DND-41 (cell line): ENCODE data around the gene NAV3.

ENCODE experiments used
- ATAC-seq: fragments of 200-7000 bp; cut with Tn5 transposase; 3 replicates; pipeline ENCODE4 v1.9.1; 2021; ENCODE audit warnings: low read depth; ENCODE audit not compliant: insufficient read depth
- DNase-seq: peaks from one replicate; pipeline ENCODE4 v3.0.0-alpha.2; 2020
- H2AFZ ChIP-seq: 2 replicates; pipeline ENCODE4 v1.6.0; 2012; ENCODE audit warnings: low read depth, low read length
- H3K27ac ChIP-seq: 2 replicates; pipeline ENCODE4 v1.5.1; 2012; ENCODE audit warnings: low read length, inconsistent platforms
- H3K27me3 ChIP-seq: fragments of 200-600 bp; sonication (generic); 2 replicates; pipeline ENCODE4 v1.6.0; 2012; ENCODE audit warnings: low read length, mild to moderate bottlenecking, inconsistent platforms; ENCODE audit not compliant: insufficient read depth, poor library complexity
- H3K36me3 ChIP-seq: 2 replicates; pipeline ENCODE4 v1.5.1; 2012; ENCODE audit warnings: low read length, inconsistent platforms; ENCODE audit not compliant: insufficient read depth
- H3K4me1 ChIP-seq: 2 replicates; pipeline ENCODE4 v1.5.1; 2012; ENCODE audit warnings: mild to moderate bottlenecking, low read length; ENCODE audit not compliant: insufficient read depth
- H3K4me2 ChIP-seq: 2 replicates; pipeline ENCODE4 v1.6.0; 2012; ENCODE audit warnings: mild to moderate bottlenecking, moderate library complexity, low read length, inconsistent platforms; ENCODE audit not compliant: insufficient read depth
- H3K4me3 ChIP-seq, 2 experiments: fragments of 200-600 bp in 1 of 2; shearing (Covaris generic) in 1 of 2; 2 replicates each; pipeline ENCODE4 v1.5.1; 2012 to 2016; ENCODE audit warnings: inconsistent platforms in 2 of 2, low read length in 2 of 2, mild to moderate bottlenecking in 2 of 2, low read depth in 1 of 2, moderate library complexity in 1 of 2
- H3K79me2 ChIP-seq: 2 replicates; pipeline ENCODE4 v1.6.0; 2012; ENCODE audit warnings: low read length, inconsistent platforms; ENCODE audit not compliant: insufficient read depth
- H3K9ac ChIP-seq: 2 replicates; pipeline ENCODE4 v1.6.0; 2012; ENCODE audit warnings: low read depth, mild to moderate bottlenecking, inconsistent platforms, low read length, moderate library complexity
- H3K9me3 ChIP-seq: 2 replicates; pipeline ENCODE4 v1.5.1; 2012; ENCODE audit warnings: low read length, moderate library complexity, mild to moderate bottlenecking, inconsistent platforms; ENCODE audit not compliant: insufficient read depth, severe bottlenecking
- H4K20me1 ChIP-seq: 2 replicates; pipeline ENCODE4 v1.6.0; 2012; ENCODE audit warnings: low read length; ENCODE audit not compliant: insufficient read depth
- EZH2 ChIP-seq: IDR thresholded peaks from 3 replicates; pipeline ENCODE4 v1.6.1; 2012; ENCODE audit warnings: borderline replicate concordance, low read depth, mild to moderate bottlenecking, moderate library complexity, low read length, inconsistent platforms; ENCODE audit not compliant: severe bottlenecking
- TF ChIP-seq, protein P1 (sequence below): IDR thresholded peaks from 2 replicates; pipeline ENCODE4 v1.5.1; 2012; ENCODE audit warnings: borderline replicate concordance, low read length, moderate library complexity, mild to moderate bottlenecking; ENCODE audit not compliant: poor library complexity, severe bottlenecking; ENCODE audit errors: extremely low read depth

NAV3 gene

DNA sequence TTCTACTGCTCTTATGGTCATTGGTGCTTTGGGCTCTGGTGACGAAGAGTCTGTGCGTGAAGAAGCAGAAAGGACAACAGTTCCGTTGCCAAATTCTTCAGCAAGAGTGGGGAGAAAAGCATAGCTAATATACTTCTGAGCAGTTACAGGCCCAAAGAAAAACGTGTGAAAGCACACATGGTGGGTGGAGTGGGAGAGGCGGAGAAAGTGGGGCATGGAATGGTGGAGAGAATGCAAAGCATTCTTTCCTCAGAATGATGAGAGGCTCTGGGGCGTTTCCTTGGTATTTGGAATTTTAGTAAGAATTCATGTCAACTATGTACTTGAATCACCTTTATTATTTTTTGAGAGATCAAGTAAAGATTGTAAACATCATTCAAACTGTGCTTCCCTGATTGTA, 396.1 kb downstream of the NAV3 start:
- DNase-seq, result no peak
- ATAC-seq, result no peak

DNA sequence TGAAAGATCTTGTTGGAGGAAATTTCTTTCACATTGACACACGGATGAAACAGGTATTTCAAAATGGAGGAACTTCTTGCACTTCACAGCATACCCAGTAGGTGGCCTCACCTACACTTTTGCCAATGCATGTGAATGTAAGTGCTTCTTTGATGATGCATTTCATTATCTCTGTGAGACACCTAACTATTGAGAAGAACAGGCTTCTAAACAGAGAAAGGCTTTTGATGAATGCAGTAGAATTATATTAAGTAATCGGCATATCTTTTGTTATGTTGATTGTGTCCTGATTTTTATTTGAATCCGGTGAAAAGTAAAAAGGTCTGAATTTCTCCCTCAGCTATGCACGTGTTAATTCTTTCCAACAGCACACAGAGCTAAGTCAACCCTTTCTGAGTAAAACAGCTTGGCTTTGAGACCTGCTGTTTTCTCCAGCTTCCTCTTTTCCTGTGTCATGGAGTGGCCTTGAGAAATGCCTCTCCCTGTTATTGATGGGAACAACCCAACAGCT, 399.0 kb downstream of the NAV3 start:
- Histone ChIP-seq H3K27ac (no peak overlapping the region), H3K9me3 (no peaks in the 10 kb centered on the region), H3K4me2 (no peak overlapping the region), H4K20me1 (no peaks in the 10 kb centered on the region), H3K27me3 (no peaks in the 10 kb centered on the region), H3K79me2 (no peaks in the 10 kb centered on the region), H3K9ac (no peak overlapping the region), H3K4me3 (no peak overlapping the region), H3K36me3 (no peaks in the 10 kb centered on the region), H3K4me1 (no peaks in the 10 kb centered on the region), H2AFZ (peak overlapping the region; percentile 10; the same call in 1 of the 2 replicates)
- DNase-seq (peak; percentile 29), ATAC-seq (peak; percentile 52; the same call in 1 of the 3 replicates)
- TF ChIP-seq, protein P1, sequence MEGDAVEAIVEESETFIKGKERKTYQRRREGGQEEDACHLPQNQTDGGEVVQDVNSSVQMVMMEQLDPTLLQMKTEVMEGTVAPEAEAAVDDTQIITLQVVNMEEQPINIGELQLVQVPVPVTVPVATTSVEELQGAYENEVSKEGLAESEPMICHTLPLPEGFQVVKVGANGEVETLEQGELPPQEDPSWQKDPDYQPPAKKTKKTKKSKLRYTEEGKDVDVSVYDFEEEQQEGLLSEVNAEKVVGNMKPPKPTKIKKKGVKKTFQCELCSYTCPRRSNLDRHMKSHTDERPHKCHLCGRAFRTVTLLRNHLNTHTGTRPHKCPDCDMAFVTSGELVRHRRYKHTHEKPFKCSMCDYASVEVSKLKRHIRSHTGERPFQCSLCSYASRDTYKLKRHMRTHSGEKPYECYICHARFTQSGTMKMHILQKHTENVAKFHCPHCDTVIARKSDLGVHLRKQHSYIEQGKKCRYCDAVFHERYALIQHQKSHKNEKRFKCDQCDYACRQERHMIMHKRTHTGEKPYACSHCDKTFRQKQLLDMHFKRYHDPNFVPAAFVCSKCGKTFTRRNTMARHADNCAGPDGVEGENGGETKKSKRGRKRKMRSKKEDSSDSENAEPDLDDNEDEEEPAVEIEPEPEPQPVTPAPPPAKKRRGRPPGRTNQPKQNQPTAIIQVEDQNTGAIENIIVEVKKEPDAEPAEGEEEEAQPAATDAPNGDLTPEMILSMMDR, result peak; percentile 64
- TF ChIP-seq EZH2, result no peak

More for the DNA sequence above, 396.1 kb downstream of the NAV3 start:
- Histone ChIP-seq H3K27ac (no peak overlapping the region), H3K4me2 (no peak overlapping the region), H4K20me1 (no peaks in the 10 kb centered on the region), H3K79me2 (no peaks in the 10 kb centered on the region), H3K27me3 (no peaks in the 10 kb centered on the region), H3K9ac (no peak overlapping the region), H3K4me3 (no peak overlapping the region), H3K4me1 (no peaks in the 10 kb centered on the region), H3K36me3 (no peaks in the 10 kb centered on the region), H3K9me3 (no peaks in the 10 kb centered on the region), H2AFZ (no peak overlapping the region)
- TF ChIP-seq, protein P1, result no peak
- TF ChIP-seq EZH2, result no peak

DNA sequence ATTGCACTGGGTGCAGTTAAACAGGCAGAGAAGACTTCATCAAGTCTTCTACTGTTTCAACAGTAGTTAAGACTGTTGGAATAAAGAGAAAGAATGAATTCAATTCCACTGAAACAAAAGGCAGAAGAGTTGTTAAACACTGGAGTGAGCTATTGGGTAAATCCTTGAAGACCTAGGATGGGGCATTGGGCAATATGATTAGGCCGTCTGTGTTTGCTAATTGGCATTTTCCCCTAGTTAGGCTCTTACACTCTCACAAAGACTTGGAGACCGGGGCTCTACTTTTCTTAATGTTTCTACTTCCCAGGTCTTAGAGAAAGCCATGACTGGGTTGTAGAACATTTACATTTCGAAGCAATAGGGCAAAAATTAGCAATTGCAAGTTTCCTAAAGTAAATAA, 402.1 kb downstream of the NAV3 start:
- H3K36me3 ChIP-seq, result no peaks in the 10 kb centered on the region
- no peaks in the 10 kb centered on the region for H4K20me1 ChIP-seq
- H3K9me3 ChIP-seq, result no peaks in the 10 kb centered on the region
- no peak for ATAC-seq
- no peak overlapping the region for H3K9ac ChIP-seq
- no peak overlapping the region for H3K4me3 ChIP-seq
- no peaks in the 10 kb centered on the region for H3K27me3 ChIP-seq
- H3K4me2 ChIP-seq, result no peak overlapping the region
- TF ChIP-seq, protein P1, result no peak
- TF ChIP-seq EZH2, result no peak
- no peak for DNase-seq
- no peaks in the 10 kb centered on the region for H3K4me1 ChIP-seq
- no peaks in the 10 kb centered on the region for H3K79me2 ChIP-seq
- H2AFZ ChIP-seq, result no peak overlapping the region
- no peak overlapping the region for H3K27ac ChIP-seq

DNA sequence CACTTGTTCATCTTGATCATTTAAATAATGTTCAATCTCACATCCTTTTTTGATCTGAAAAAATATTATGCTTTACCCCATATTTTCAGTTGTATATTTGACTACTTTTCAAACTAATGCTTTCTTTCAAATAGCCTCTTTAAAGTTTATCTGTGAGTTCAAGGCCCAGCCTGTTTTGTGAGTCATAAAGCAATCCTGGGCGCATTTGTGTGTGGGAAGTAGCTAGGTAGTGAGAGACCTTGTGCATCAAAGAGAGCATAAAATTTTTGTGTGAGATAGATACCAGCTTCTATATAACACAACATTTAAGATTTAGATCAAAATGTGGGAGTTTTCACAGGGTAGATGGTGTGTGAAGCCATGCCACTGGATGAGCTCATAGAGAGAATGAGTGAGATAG, 405.6 kb downstream of the NAV3 start:
- DNase-seq, result no peak
- no peak overlapping the region for H3K9ac ChIP-seq
- H3K9me3 ChIP-seq, result no peaks in the 10 kb centered on the region
- H3K27me3 ChIP-seq, result no peaks in the 10 kb centered on the region
- no peak for ATAC-seq
- H3K4me1 ChIP-seq, result no peaks in the 10 kb centered on the region
- TF ChIP-seq, protein P1, result no peak
- TF ChIP-seq EZH2, result no peak
- no peak overlapping the region for H3K27ac ChIP-seq
- no peaks in the 10 kb centered on the region for H3K36me3 ChIP-seq
- no peaks in the 10 kb centered on the region for H3K79me2 ChIP-seq
- no peaks in the 10 kb centered on the region for H4K20me1 ChIP-seq
- no peak overlapping the region for H3K4me2 ChIP-seq
- no peak overlapping the region for H3K4me3 ChIP-seq
- no peak overlapping the region for H2AFZ ChIP-seq
